ENCODE data around the gene NDE1.

Gene NDE1

GRCh38 chr16:15639061-15639568 lies 10.9 kb upstream of the NDE1 start:
- no peak for DNase-seq
- H3K4me1 ChIP-seq = peaks cover 2% of the 10 kb centered on the region; the same call in 1 of the 2 replicates
- no peaks in the 10 kb centered on the region for H3K9me3 ChIP-seq
- peaks cover 30% of the 10 kb centered on the region for H3K36me3 ChIP-seq
- no peak overlapping the region for H3K4me3 ChIP-seq (ENCODE audit: low read depth, low read length)
- H3K27me3 ChIP-seq = no peaks in the 10 kb centered on the region
- no peak for TF ChIP-seq CTCF (IDR thresholded peaks at IDR 0.05; ENCODE audit: low read depth, low read length)

- TF ChIP-seq CTCF (IDR thresholded peaks at IDR 0.05; ENCODE audit: low read depth, low read length) = no peak
- no peak for DNase-seq
- Histone ChIP-seq H3K36me3 (peaks cover 19% of the 10 kb centered on the region), H3K4me3 (ENCODE audit: low read depth, low read length) (no peak overlapping the region), H3K9me3 (no peaks in the 10 kb centered on the region), H3K27me3 (no peaks in the 10 kb centered on the region), H3K4me1 (peaks cover 4% of the 10 kb centered on the region; the same call in 1 of the 2 replicates)
Measured at GRCh38 chr16:15640966-15641365, 9.1 kb upstream of the NDE1 start.

GRCh38 chr16:15641753-15642556 lies 8.1 kb upstream of the NDE1 start:
- no peak for DNase-seq
- peaks cover 4% of the 10 kb centered on the region; the same call in 1 of the 2 replicates for H3K4me1 ChIP-seq

GRCh38 chr16:15642557-15643047 lies 7.4 kb upstream of the NDE1 start:
- DNase-seq = peak; percentile 71
- H3K9me3 ChIP-seq = no peaks in the 10 kb centered on the region
- H3K36me3 ChIP-seq = peaks cover 13% of the 10 kb centered on the region
- peaks cover 4% of the 10 kb centered on the region; the same call in 1 of the 2 replicates for H3K4me1 ChIP-seq
- H3K4me3 ChIP-seq (ENCODE audit: low read depth, low read length) = peak overlapping the region; percentile 99
- peak; percentile 41 for TF ChIP-seq CTCF (IDR thresholded peaks at IDR 0.05; ENCODE audit: low read depth, low read length)
- H3K27me3 ChIP-seq = no peaks in the 10 kb centered on the region

More at GRCh38 chr16:15641753-15642556, 8.1 kb upstream of the NDE1 start:
- Histone ChIP-seq H3K36me3 (peaks cover 16% of the 10 kb centered on the region), H3K4me3 (ENCODE audit: low read depth, low read length) (peak overlapping the region; percentile 99), H3K27me3 (no peaks in the 10 kb centered on the region), H3K9me3 (no peaks in the 10 kb centered on the region)
- TF ChIP-seq CTCF (IDR thresholded peaks at IDR 0.05; ENCODE audit: low read depth, low read length) = no peak

- Histone ChIP-seq H3K4me3 (ENCODE audit: low read depth, low read length) (peak within 1 kb of the TSS; percentile 99), H3K9me3 (no peaks in the 10 kb centered on the region), H3K4me1 (peaks cover 4% of the 10 kb centered on the region; the same call in 1 of the 2 replicates), H3K36me3 (peaks cover 6% of the 10 kb centered on the region), H3K27me3 (no peaks in the 10 kb centered on the region)
- peak; percentile 62 for TF ChIP-seq CTCF (IDR thresholded peaks at IDR 0.05; ENCODE audit: low read depth, low read length)
- DNase-seq = peak; percentile 99
Measured at GRCh38 chr16:15643048-15643945, 6.7 kb upstream of the NDE1 start, which contains the start of gene MARF1. TSS of gene MARF1 (minus strand) at chr16:15643154. CDS start at chr16:15639233, 3,921 bp downstream.
